HG02943 (cell line): Measurements from ENCODE around the gene WFDC1.

Experiments
- ATAC-seq: cut with Tn5 transposase; IDR thresholded peaks from one replicate; pipeline ENCODE4 v1.9.1; 2021; ENCODE audit warnings: mild to moderate bottlenecking, low read depth, moderate library complexity; ENCODE audit not compliant: unreplicated experiment

The WFDC1 gene

DNA sequence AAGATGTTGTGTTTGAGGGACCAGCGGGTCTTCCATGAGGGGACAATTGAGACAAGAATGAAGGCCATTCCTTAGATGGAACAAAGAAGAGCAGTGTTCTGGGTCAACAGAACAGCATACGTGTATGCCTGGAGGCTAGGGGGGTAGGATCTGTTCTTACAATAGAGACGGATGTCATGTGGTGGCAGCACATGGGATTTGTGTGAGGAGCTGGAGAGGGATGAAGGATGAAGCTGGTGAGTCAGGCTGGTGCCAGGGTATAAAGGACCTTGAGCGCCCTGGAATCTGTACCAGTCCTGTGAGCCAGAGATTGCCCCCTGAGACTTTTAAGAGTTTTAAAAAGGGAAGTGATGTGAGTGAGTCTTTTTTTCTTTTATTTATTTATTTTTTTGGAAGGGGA lies 22.8 kb upstream of the WFDC1 start:
- ATAC-seq: no peak

DNA sequence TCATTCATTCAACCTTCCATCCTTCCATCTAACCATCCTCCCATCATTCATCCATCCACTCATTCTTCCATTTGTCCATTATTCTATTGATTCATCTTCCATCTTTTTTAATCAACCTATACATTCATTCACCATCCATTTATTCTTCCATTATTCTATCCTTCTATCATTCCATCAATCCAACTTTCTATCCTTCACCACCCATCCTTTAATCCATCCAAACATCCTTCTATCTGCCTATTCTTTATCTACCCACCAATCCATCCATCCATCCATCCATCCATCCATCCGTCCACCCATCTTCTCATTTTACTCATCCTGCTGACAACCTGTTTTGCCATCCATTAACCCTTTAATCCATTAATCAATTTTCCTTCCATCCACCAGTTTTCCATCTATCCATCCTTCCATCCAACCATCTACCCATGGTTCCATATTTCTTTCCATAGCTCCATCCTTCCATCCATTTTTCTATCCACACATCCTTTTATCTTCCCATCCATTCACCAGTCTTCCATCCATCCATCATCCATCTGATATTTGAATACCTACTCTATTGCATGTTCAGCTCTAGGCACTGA lies 21.8 kb upstream of the WFDC1 start:
- ATAC-seq: no peak

DNA sequence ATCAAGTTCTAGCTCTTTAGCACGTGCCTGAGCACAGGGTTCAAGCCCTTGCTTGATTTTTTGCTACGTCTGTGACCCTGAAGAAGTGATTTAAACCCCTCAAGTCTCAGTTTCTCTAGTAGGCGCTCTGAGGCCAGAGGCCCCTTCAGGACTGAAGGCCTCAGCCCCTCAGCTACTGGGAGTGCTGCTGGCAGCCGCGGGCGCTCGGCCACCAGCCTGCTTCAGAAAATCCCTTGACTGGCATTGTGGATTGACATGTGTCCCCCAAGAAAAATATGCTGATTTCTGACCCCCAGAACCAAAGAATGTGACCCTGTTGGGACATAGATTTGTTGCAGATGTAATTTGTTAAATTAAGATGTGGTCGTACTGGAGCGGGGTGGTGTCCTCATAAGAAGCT lies 20.2 kb upstream of the WFDC1 start:
- no peak for ATAC-seq

DNA sequence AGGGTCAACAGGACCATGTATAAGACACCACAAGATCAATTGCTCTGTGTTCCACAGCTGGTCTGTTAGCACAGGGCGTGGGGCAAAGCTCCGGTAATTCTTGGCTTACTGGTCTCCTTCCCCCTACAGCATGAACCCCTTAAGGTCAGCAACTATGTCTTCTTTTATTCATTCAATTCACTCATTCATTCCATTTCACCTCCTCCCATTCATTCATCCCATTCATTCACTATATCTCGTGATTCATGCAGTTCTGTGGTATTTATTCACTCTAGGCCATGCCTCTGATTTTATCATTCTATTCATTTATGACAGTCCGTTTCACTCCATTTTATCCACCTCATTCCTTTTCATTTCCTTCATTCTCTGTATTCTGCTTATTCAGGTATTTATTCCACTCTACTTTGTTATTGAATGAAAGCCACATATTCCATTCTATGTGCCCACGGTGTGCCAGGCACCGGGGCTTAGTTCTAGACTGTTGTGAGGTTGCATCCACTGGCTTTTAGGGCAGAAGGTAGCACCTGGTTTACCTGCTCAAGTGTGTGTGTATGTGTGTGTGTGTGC lies 19.0 kb upstream of the WFDC1 start:
- ATAC-seq: no peak

DNA sequence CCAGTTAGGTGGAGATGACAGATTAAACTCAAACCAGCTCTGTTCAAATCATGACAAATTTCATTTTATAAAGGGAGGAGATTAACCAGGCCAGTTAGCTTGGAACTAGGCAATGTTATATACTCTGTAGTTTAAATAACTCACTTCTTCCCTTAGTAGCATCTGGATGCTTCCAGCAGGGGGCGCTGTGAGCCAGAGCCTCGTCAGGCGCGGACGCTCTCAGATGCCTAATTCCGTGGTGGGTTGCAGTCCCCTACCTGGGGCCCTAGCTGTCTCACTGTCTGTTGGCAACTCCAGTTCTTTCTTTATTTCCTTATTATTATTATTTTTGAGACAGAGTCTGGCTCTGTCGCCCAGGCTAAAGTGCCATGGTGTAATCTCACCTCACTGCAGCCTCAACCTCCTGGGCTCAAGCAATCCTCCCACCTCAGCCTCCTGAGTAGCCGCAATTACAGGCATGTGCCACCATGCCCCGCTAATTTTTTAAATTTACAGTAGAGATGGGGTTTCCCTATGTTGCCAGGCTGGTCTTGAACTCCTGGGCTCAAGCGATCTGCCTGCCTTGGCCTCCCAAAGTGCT lies 17.3 kb upstream of the WFDC1 start:
- ATAC-seq: no peak

DNA sequence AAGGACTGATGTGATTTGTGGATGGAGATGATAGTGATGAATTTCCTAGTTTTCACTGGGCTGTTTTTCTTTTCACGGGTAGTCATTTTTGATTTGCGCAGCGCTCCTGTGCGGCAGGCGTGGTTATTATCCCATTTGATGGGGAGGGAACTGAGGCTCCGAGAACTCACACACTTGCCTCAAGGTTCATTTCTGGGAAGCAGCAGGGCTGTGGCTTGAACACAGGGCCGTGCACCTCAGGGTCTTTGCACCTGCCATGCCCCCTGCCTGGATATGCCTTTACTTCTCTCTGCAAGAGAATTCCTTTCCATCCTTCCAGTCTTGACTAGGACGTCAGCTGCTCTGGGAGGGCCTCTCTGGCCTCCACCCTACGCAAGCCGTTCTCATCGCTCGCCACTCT lies 16.3 kb upstream of the WFDC1 start:
- ATAC-seq: no peak

DNA sequence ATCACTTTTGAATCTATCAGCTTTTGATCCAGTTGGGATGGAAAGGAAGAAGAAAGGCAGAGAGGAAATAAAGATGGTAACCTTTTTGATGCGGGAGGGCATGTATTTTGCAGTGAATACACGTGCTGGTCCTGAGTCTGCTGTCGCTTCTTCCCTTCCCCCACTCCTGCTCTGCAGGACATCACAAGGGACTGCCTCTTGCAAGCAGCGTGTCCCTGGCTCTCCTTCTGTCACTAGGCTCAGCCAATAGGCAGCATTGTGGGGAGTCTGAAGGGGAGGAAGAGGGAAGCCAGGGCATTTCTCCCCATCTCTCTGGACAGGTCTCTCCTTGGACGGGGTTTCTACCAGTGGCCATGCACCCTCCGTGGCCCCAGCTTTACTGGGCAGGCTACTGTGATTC lies 15.7 kb upstream of the WFDC1 start:
- no peak for ATAC-seq

DNA sequence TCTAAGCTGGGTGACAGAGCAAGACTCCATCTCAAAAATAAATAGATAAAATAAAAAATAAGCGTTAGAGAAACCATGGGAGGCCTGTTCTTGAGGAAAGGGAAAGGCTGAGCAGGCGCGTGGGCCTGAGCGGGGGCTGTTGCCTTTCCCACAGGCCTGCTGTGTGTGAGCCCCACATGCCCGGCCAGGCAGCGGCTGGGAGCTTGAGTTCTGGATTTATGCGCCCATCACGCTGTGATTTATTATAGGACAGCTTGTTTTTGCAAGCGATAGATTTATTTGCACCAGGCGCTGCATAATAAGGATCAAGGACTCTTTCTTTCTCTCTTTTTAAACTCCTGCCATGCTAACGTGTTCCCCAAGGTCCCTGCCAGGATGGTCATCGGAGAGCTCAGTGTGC lies 14.8 kb upstream of the WFDC1 start:
- ATAC-seq: no peak

DNA sequence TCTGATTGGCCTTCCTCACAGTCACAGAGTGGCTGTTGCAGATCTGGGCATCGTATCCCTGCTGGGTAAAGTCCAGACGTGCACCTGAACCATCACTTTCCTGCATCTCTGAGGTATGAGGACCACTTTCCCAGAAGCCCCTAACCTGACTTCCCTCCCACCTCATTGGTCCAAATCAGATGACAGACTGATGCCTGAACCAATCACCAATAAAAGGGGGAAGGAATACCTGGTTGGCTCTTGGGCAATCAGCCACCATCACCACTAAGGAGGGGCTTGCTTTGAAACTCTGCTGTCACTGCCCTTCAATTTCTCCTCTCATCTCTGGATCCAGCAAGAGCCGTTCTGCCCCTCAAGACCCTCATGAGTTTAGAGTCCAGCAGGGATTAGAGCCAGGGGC lies 13.6 kb upstream of the WFDC1 start:
- ATAC-seq: no peak

DNA sequence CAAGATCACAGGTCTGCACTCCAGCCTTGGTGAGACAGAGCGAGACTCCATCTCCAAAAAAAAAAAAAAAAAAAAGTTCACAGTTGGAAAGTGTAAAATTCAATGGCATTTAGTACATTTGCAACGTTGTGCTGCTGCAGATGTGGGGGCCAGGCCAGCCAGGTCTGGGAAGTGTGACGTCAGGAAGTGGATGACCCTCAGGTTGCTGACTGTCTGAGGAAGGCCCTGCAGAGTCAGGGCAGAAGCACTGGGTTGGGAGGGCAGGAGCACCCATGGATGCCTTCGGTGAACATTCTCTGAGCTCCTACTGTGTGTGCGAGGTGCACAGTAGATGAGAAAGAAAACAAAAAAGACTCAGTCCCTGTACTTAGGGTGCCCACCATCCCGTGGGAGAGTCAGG lies 12.1 kb upstream of the WFDC1 start:
- no peak for ATAC-seq

DNA sequence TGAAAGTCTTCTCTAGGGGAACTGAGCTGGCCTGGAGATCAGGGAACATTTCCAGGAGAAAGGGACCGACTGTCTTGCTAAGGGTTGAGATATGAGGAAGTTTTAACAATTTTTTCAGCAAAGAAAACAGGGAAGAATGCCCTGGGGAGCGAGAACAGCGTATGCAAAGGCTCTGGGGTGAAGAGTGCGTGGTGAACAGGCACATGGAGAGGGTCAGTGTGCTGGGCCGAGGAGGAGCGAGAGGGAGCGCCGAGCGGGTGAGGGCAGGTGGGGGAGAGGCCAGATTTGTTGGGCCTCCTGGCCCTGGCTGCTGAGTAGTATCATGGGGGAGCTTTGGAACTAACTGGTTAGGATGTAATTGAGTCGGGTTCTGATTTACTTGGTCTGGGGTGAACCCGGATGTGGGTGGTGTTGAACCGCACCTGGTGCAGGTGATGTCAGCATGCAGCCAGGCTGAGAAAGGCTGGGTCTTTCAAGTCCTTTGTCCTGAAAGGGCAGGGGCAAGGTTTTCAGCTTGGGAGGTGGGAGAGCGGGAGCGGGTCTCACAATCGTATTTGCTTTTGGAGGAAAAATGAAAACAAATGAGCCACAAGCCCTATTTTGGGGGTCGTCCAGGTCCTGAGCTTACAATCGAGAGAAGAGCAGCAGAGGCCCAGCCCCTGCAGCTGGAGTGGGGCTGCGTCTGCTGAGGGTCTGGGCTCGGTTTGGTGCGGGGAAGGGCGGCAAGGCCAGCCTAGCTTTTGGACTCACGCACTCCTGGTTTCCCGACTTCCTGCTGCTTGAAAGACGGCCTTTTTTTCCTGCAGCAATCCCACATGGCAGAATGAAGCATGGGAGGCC lies 11.1 kb upstream of the WFDC1 start:
- no peak for ATAC-seq

DNA sequence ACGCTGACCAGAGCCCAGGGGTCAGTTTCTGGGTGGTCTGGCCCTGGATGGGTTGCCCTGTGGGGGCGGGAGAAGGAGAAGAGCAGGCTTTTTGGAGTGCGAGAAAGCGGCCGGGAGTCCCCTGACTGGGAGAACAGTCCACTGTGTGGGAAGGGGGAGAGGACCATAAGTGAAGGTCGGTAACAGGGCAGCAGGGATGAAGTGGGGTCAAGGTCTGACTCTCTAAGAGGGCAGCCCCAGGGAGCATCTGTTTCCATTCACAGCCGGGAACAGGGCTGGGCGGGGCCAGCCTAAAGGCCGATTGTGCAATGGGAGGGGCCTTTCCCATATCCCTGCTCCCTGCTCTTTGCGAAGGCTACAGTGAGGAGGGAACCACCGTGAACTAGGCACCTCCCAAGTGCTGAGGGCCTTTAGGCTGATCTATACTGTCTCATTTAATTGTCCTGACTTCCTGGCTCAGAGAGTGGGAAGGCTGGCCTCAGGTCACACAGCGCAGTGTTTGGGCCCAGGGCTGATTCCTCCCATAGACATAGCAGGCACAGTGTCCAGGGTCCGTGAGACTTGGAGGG lies 10.4 kb upstream of the WFDC1 start:
- no peak for ATAC-seq

DNA sequence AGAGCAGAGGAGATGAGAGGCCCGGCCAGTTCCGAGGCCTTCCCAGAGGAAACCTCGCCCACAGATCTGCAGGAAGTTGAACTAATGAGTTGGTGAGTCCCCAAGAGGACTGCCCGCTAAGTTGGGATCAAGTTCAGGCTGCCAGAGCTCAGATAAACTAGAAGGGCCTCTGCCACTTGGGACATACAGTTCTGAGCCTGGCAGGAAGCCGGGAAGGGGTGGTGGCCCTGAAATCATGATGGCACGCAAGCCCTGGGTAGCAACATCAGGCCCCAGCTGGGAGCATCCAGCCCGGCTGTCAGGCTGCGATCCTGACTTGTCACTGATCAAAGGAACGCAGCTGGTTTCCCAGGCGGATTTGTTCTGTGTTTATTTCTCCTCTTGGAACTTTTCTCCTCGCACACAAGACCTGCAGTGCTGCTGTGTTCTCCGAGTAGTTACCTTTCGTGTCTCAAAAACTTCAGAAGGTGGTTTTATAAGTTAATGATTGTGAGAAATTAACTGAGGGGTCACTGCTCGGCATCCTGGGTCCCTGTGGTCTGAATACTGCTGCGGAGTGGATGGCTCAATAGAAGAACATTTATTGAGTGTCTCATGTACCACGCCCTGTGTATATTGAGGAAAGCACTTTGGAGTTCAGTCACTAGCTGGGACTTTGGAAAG lies 8.0 kb upstream of the WFDC1 start:
- ATAC-seq: no peak

DNA sequence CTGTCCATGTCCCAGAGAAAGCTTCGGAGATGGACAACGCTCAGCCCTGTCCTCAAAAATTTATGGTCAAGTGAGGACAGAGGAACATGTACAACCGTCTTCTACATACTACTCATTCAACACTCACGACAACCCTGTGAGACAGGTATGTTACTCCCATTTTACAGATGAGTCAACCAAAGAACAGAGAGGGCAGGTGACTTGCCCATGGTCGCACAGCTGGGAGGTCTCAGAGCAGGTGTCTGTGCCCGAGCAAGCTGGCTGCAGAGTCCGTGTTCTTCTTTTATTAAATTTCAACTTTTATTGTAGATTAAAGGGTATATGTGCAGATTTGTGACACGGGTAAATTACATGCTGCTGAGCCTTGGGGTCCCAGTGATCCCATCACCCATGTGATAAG lies 5.8 kb upstream of the WFDC1 start:
- ATAC-seq: no peak

DNA sequence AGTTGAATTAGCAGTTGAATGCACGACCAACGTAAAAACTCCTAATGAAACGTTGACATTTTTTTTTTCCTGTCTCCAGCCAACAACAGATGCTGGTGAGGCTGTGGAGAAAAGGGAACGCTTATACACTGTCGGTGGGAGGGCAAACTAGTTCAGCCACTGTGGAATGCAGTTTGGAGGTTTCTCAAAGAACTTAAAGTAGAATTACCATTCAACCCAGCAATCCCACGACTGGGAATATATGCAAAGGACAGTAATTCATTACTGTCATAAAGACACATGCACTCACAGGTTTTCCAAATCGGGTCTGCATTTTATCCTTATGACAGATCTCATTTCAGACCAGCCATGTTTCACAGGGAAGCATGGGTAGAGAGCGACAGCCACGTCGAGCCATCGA lies 3.5 kb upstream of the WFDC1 start:
- no peak for ATAC-seq

DNA sequence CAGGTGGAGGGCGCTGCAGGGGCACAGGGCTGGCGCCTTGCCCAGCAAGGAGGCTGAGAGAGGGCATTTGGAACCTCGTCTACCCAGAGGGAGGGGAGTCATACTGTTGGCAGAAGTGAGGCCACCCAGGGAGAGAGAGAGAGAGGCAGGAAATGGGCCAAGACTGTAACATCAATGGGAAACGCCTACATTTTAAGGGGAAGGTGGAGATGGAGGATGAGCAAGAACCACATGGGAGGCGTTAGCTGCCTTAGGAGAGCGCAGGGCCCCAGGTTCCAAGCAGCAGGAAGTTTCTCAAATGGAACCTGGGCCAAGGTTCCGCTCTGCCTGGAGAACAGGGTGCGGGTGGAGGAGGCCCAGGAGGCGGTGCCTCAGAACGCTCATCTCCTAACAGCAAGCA lies 2.7 kb upstream of the WFDC1 start:
- ATAC-seq: no peak

DNA sequence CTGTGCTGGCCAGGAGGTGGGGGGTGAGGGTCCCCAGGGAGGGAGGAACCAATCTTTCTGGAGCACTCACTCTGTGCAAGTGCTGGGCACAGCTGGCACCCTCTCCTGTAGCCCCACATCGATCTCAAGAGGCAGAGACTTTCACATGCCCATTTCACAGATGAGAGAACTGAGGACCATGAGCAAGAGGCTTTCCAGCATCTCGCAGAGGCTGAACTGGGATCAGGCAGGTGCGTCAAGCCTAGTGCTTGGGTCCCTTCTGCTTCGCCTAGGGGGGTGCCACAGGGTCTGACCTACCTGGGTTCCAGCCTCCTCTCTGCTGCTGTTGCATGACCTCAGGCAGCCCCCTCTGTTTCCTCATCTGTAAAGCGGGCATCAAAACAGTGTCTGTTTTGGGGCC lies 1.3 kb upstream of the WFDC1 start:
- no peak for ATAC-seq

DNA sequence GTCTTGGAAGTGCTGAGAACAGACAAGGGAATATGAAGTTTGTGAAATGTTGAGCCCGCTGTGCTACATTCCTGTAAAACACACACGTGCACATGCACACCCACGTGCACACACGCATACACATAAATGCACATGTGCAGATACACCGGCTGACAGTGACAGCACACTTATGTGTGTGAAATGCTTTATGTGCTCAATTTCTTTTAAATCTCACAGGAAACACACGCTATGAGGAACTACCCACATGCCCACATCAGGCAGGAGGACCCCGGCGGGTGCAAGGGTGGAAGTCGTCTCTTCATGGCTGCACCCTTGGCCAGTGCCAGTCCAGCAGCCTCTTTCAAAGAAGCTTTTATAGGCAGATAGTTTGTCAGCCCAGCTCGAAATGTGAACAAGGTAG lies 561 bp upstream of the WFDC1 start:
- ATAC-seq: no peak

DNA sequence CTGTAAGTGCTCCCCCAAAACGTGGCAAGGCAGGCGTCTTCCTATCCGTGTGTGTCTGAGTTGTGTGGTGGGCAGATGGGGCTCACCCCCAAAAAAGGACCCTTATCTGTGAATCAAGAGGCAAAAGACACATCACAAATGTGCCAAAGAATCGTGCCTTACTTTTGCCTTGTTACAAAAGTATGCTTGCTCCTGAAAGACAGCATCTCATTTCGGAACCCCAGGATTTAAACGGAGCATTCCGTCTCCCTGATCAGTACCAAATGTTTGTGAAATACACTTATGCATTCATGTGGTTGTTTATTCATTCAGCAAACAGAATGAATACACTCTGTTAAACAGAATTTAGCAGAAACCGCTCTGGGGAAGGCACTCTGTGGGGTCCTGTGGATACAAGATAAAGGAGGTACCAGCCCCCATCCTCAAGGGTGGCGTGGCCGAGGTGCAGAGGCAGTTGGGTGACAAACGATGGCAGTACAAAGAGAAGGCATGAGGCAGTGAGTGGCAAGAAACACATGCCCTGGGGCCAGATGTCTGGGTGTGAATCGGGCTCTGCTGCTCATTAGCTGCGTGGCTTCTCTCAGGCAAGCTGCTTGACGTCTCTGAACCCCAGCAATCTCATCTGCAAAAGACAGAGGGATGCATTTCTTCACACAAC lies 654 bp downstream of the WFDC1 start:
- no peak for ATAC-seq

DNA sequence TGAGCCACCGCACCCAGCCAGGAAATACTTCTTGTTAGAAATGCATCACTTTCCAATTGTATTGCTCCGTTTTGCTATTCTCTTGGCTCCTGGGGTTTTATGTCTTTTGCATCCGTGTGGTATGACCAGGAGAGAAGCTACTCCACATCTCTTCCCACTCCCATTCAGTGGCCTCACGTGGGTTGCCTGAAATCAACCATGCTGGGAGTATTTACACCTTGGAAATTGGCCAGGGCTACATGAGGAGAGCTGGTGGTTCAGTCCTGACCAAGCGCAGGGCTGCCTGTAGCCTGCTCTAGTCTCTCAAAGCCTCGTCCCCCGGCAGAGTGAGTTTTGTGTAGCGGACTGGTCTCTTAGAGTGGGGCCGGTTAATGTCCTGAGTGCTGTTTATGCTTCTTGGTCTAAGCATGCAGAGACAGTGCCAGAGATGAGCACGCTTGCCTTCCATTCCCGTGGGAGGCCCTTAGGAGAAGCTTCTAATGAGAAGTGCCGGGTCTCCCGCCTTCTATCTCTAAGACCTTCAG lies 3.8 kb downstream of the WFDC1 start:
- ATAC-seq: no peak
